ENCODE data around the gene RASA1.

Gene RASA1

GRCh38 chr5:87368601-87369000 is 100.9 kb downstream of the RASA1 start:
- H3K9me3 ChIP-seq (ENCODE audit: insufficient read depth, low read length, severe bottlenecking), result no peaks in the 10 kb centered on the region
- DNase-seq, result no peak
- H3K9ac ChIP-seq (ENCODE audit: low read depth, low read length), result no peak overlapping the region
- H3K4me1 ChIP-seq (ENCODE audit: insufficient read depth, low read length), result no peaks in the 10 kb centered on the region
- TF ChIP-seq EZH2 (IDR thresholded peaks at IDR 0.05; ENCODE audit: borderline replicate concordance, low read depth, low read length, severe bottlenecking), result no peak
- TF ChIP-seq, protein P1, sequence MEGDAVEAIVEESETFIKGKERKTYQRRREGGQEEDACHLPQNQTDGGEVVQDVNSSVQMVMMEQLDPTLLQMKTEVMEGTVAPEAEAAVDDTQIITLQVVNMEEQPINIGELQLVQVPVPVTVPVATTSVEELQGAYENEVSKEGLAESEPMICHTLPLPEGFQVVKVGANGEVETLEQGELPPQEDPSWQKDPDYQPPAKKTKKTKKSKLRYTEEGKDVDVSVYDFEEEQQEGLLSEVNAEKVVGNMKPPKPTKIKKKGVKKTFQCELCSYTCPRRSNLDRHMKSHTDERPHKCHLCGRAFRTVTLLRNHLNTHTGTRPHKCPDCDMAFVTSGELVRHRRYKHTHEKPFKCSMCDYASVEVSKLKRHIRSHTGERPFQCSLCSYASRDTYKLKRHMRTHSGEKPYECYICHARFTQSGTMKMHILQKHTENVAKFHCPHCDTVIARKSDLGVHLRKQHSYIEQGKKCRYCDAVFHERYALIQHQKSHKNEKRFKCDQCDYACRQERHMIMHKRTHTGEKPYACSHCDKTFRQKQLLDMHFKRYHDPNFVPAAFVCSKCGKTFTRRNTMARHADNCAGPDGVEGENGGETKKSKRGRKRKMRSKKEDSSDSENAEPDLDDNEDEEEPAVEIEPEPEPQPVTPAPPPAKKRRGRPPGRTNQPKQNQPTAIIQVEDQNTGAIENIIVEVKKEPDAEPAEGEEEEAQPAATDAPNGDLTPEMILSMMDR (IDR thresholded peaks at IDR 0.05; ENCODE audit: borderline replicate concordance, extremely low read depth, low read length, poor library complexity, severe bottlenecking), result no peak
- peaks cover 73% of the 10 kb centered on the region for H3K36me3 ChIP-seq (ENCODE audit: insufficient read depth, low read length)
- no peak overlapping the region for H2AFZ ChIP-seq (ENCODE audit: low read depth, low read length)
- H3K4me3 ChIP-seq (ENCODE audit: low read depth in 1 of 2, low read length in 2 of 2), result no peak overlapping the region
- no peak overlapping the region for H3K27ac ChIP-seq (ENCODE audit: low read length)
- no peaks in the 10 kb centered on the region for H3K27me3 ChIP-seq (ENCODE audit: insufficient read depth, low read length, poor library complexity)
- no peak overlapping the region for H3K4me2 ChIP-seq (ENCODE audit: insufficient read depth, low read length)
- no peaks in the 10 kb centered on the region for H4K20me1 ChIP-seq (ENCODE audit: insufficient read depth, low read length)
- ATAC-seq (ENCODE audit: insufficient read depth, low read depth), result no peak
- H3K79me2 ChIP-seq (ENCODE audit: insufficient read depth, low read length), result no peaks in the 10 kb centered on the region

GRCh38 chr5:87369431-87369830 is 101.7 kb downstream of the RASA1 start:
- Histone ChIP-seq H4K20me1 (ENCODE audit: insufficient read depth, low read length) (no peaks in the 10 kb centered on the region), H3K9me3 (ENCODE audit: insufficient read depth, low read length, severe bottlenecking) (no peaks in the 10 kb centered on the region), H3K27ac (ENCODE audit: low read length) (no peak overlapping the region), H2AFZ (ENCODE audit: low read depth, low read length) (no peak overlapping the region), H3K27me3 (ENCODE audit: insufficient read depth, low read length, poor library complexity) (no peaks in the 10 kb centered on the region), H3K36me3 (ENCODE audit: insufficient read depth, low read length) (peaks cover 68% of the 10 kb centered on the region), H3K9ac (ENCODE audit: low read depth, low read length) (no peak overlapping the region), H3K4me2 (ENCODE audit: insufficient read depth, low read length) (no peak overlapping the region), H3K4me3 (ENCODE audit: low read depth in 1 of 2, low read length in 2 of 2) (no peak overlapping the region), H3K4me1 (ENCODE audit: insufficient read depth, low read length) (no peaks in the 10 kb centered on the region), H3K79me2 (ENCODE audit: insufficient read depth, low read length) (no peaks in the 10 kb centered on the region)
- DNase-seq, result no peak
- no peak for TF ChIP-seq EZH2 (IDR thresholded peaks at IDR 0.05; ENCODE audit: borderline replicate concordance, low read depth, low read length, severe bottlenecking)
- TF ChIP-seq, protein P1 (IDR thresholded peaks at IDR 0.05; ENCODE audit: borderline replicate concordance, extremely low read depth, low read length, poor library complexity, severe bottlenecking), result no peak
- no peak for ATAC-seq (ENCODE audit: insufficient read depth, low read depth)

DNA sequence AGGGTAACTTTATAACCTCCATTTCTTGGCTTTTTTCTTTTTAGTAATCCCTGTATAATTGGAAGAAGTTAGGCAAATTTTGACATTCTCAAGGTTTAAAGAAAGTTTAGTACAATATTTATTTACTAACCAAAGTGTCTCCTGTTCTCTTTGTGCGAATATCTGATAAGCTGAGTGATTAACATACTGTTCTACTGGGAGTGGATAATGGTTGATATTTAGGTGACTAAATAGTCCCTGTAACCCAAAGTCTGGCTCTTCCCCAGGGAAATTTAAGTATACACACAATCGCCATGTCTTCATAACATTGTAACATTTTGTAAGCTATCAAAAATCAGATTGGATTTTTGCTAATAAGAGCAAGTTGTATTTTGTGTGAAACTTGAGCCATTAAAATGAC is 105.0 kb downstream of the RASA1 start:
- ATAC-seq (ENCODE audit: insufficient read depth, low read depth) (no peak), DNase-seq (no peak)
- Histone ChIP-seq H3K79me2 (ENCODE audit: insufficient read depth, low read length) (no peaks in the 10 kb centered on the region), H3K9me3 (ENCODE audit: insufficient read depth, low read length, severe bottlenecking) (no peaks in the 10 kb centered on the region), H3K36me3 (ENCODE audit: insufficient read depth, low read length) (peaks cover 61% of the 10 kb centered on the region), H2AFZ (ENCODE audit: low read depth, low read length) (no peak overlapping the region), H3K4me3 (ENCODE audit: low read depth in 1 of 2, low read length in 2 of 2) (no peak overlapping the region), H3K4me1 (ENCODE audit: insufficient read depth, low read length) (no peaks in the 10 kb centered on the region), H3K27ac (ENCODE audit: low read length) (no peak overlapping the region), H3K4me2 (ENCODE audit: insufficient read depth, low read length) (no peak overlapping the region), H3K27me3 (ENCODE audit: insufficient read depth, low read length, poor library complexity) (no peaks in the 10 kb centered on the region), H4K20me1 (ENCODE audit: insufficient read depth, low read length) (no peaks in the 10 kb centered on the region), H3K9ac (ENCODE audit: low read depth, low read length) (no peak overlapping the region)
- TF ChIP-seq, protein P1 (IDR thresholded peaks at IDR 0.05; ENCODE audit: borderline replicate concordance, extremely low read depth, low read length, poor library complexity, severe bottlenecking), result no peak
- no peak for TF ChIP-seq EZH2 (IDR thresholded peaks at IDR 0.05; ENCODE audit: borderline replicate concordance, low read depth, low read length, severe bottlenecking)

- no peak overlapping the region for H3K9ac ChIP-seq (ENCODE audit: low read depth, low read length)
- H3K27ac ChIP-seq (ENCODE audit: low read length), result no peak overlapping the region
- H3K79me2 ChIP-seq (ENCODE audit: insufficient read depth, low read length), result no peaks in the 10 kb centered on the region
- H3K4me2 ChIP-seq (ENCODE audit: insufficient read depth, low read length), result no peak overlapping the region
- H4K20me1 ChIP-seq (ENCODE audit: insufficient read depth, low read length), result 0 out of 2 replicates have a peak, but pooled peaks cover 3% of the 10 kb centered on the region
- no peaks in the 10 kb centered on the region for H3K9me3 ChIP-seq (ENCODE audit: insufficient read depth, low read length, severe bottlenecking)
- no peak for TF ChIP-seq EZH2 (IDR thresholded peaks at IDR 0.05; ENCODE audit: borderline replicate concordance, low read depth, low read length, severe bottlenecking)
- TF ChIP-seq, protein P1 (IDR thresholded peaks at IDR 0.05; ENCODE audit: borderline replicate concordance, extremely low read depth, low read length, poor library complexity, severe bottlenecking), result no peak
- H3K4me1 ChIP-seq (ENCODE audit: insufficient read depth, low read length), result no peaks in the 10 kb centered on the region
- no peak overlapping the region for H3K4me3 ChIP-seq (ENCODE audit: low read depth in 1 of 2, low read length in 2 of 2)
- no peak for ATAC-seq (ENCODE audit: insufficient read depth, low read depth)
- no peaks in the 10 kb centered on the region for H3K27me3 ChIP-seq (ENCODE audit: insufficient read depth, low read length, poor library complexity)
- H3K36me3 ChIP-seq (ENCODE audit: insufficient read depth, low read length), result peaks cover 90% of the 10 kb centered on the region
- H2AFZ ChIP-seq (ENCODE audit: low read depth, low read length), result no peak overlapping the region
- no peak for DNase-seq
Measured at GRCh38 chr5:87382224-87382623, 114.5 kb downstream of the RASA1 start.
